GM08714 (cell line): ENCODE data around the gene ARHGEF37.
"Not testable (repeated sequence)": the region's sequence is repeated elsewhere in the genome, so short reads cannot be mapped to it uniquely, and the experiment has no call there.

Experiments used
- H3K4me3 ChIP-seq: fragments of 200-500 bp; sonication (Bioruptor generic); 2 replicates; pipeline ENCODE4 v1.5.1; 2014; ENCODE audit warnings: mild to moderate bottlenecking, low read length, inconsistent platforms
- ZNF274 ChIP-seq: IDR thresholded peaks from 2 replicates; pipeline ENCODE4 v1.6.1; 2012; ENCODE audit warnings: mild to moderate bottlenecking, low read depth, low read length

The ARHGEF37 gene

DNA sequence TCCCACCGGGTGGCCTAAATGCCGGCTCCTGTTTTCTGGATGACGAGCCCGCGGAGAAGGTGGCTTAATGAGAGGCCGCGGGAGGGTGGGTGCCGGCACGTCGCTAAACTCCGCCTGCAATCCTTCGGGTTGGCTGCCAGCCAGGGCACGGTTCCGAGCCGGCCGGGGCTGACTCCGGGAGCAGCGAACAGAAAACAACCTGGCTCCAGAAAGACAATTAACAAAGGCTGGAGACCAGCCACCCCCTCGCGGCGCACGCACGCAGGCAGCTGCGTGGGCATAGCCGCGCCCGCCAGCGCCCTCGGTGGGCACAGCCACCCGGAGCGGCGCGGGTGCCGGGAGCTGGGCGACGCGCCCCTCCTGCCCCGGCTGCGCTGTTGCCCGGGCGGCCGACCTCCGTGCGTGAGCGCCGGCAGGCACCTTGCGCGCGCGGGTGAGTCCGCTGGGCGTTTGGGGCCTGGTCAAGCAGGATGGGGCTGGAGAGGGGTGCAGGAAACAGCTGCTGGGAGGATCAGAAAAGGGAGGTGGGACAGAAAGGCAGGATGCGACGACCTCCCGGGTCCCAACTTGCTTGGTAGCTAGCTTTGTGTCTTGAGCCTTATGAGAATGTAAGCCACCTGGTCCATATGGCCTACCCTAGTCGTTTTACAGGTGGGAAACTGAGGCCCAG, at the start of gene ARHGEF37:
Gene ARHGEF37 (plus strand): TSS at position 307 of the 670 bp plus-strand sequence. CDS start 16,272 bp downstream, outside the sequence.
- no peak for TF ChIP-seq ZNF274
- no peak within 1 kb of the TSS for H3K4me3 ChIP-seq

- no peak overlapping the region for H3K4me3 ChIP-seq
- TF ChIP-seq ZNF274, result no peak
Observed at GRCh38 chr5:149532413-149532812, 48.9 kb upstream of the ARHGEF37 start.

DNA sequence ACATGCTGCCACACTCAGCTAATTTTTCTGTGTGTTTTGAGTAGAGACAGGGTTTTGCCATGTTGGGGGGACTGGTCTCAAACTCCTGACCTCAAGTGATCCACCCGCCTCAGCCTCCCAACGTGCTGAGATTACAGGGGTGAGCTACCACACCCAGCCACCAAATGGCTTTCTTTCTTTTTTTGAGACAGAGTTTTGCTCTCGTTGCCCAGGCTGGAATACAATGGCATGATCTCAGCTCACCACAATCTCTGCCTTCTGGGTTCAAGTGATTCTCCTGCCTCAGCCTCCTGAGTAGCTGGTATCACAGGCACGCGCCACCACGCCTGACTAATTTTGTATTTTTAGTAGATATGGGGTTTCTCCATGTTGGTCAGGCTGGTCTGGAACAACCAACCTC, 45.5 kb upstream of the ARHGEF37 start:
- H3K4me3 ChIP-seq, result not testable (repeated sequence)

DNA sequence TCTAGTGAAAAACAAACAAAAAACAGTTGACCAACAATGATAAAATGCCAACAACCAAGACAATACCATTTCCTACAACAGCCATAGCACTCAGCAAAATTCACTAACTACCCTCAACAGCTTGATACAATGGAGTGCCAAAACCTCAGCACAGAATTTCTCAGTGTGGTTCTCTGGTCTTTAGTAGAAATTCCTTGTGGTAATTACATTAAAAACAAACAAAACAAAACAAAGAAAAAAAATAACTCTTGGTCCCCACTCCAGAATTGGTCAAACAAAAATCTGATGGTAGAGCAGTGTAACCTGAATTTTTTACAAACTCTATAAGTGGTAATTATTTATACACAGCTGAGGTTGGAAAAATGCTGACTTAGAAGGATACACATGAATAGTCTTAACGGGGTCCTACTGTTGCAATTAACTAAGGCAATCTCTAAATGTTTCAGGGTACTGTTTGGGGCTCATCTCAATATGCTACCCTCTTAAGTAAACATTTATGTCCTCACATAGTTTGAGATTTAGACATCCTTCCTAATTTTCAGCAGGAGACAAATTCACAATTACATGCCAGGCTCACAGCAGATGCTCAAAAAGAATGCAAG, 43.8 kb upstream of the ARHGEF37 start:
- TF ChIP-seq ZNF274, result no peak
- no peak overlapping the region for H3K4me3 ChIP-seq

DNA sequence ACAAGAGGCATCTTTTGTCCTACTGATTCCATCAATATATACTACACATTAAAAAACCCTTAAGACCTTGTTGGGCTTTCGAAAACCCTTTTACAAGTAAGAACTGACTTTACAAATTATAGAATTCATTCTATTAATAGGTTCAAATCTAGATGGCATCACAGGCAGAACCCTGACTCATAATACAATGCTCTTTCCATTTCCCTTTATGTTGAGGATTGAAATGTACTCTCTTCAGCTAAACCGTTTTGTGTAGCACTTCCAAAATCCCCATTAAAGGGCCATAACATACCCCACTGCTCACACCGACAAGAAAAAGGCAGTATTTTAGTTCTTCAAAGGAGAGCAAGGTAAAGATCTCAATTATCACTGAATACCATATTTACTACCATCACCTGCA, 41.2 kb upstream of the ARHGEF37 start:
- H3K4me3 ChIP-seq, result no peak overlapping the region
- TF ChIP-seq ZNF274, result no peak

DNA sequence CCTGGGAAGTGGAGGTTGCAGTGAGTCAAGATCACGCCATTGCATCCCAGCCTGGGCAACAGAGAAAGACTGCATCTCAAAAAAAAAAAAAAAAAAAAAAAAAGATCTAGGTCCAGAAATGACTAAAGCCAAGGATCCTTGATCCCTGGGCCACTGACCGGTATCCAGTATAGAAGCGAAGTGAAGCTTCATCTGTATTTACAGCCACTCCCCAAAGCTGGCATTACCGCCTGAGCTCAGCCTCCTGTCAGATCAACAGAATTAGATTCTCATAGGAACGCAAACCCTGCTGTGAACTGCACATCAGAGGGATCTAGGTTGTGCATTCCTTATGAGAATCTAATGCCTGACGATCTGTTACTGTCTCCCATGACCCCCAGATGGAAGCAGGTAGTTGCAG, 39.4 kb upstream of the ARHGEF37 start:
- no peak overlapping the region for H3K4me3 ChIP-seq
- no peak for TF ChIP-seq ZNF274

DNA sequence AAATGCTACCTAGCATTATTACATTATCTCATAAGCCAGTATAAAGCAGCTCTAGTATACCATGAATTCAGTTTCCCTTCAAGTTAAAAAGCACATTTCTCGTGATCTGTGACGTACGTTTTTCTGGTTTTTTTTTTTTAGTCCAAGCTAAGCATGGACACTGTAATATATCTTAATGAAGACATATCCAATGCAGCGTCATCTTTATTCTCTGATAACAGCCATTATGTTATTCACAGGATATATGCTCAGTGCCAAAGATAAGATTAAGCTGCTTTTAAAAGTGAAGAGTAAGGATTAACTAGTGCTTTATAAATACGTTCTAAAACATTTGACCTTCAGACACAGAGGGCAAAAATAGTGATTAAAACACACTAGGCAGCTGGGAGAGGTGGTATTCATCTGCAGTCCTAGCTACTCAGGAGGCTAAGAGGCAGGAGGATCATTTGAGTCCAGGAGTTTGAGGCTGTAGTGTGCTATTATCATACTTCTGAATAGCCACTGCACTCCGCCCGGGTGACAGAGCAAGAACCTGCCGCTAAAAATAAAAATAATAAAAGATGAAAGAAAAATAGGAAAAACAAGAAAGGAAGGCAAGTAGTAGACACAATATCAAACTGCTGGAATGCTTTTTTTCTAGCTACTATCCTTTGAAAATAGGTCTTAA, 37.8 kb upstream of the ARHGEF37 start:
- H3K4me3 ChIP-seq, result no peak overlapping the region
- no peak for TF ChIP-seq ZNF274

GRCh38 chr5:149544028-149544420, 37.3 kb upstream of the ARHGEF37 start:
- no peak for TF ChIP-seq ZNF274
- no peak overlapping the region for H3K4me3 ChIP-seq

GRCh38 chr5:149545327-149545726, 36.0 kb upstream of the ARHGEF37 start:
- no peak overlapping the region for H3K4me3 ChIP-seq
- no peak for TF ChIP-seq ZNF274

DNA sequence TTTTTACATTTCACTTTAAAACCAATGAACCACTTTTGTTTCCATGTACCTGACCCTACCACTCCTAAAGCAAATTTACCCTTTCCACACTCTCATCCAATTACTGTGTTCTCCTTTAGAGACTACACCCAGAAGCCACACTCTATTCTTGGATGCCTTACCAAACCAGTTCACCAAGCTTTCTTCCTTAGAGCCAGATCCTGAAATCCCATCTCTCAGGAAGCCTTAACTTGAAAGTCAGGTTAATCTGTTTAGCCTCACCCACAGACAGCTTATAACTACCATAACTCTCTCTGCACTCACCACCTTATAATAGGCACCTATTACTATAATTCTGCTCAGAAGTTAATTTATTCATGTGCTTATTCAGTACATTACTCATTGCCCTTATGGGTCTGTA, 34.3 kb upstream of the ARHGEF37 start:
- H3K4me3 ChIP-seq, result no peak overlapping the region
- no peak for TF ChIP-seq ZNF274

GRCh38 chr5:149549461-149550267, 31.6 kb upstream of the ARHGEF37 start:
- TF ChIP-seq ZNF274, result no peak
- H3K4me3 ChIP-seq, result peak overlapping the region; percentile 97

- peak overlapping the region; percentile 97 for H3K4me3 ChIP-seq
Observed at GRCh38 chr5:149550268-149550583, 31.1 kb upstream of the ARHGEF37 start.

GRCh38 chr5:149550594-149551226, 30.6 kb upstream of the ARHGEF37 start:
- H3K4me3 ChIP-seq, result peak overlapping the region; percentile 97
- TF ChIP-seq ZNF274, result no peak

More at GRCh38 chr5:149550268-149550583, 31.1 kb upstream of the ARHGEF37 start:
- TF ChIP-seq ZNF274, result no peak
